ENCODE measurements around the gene RAB44. TPM values are rescaled to one million over a fixed set of nuclear protein-coding genes. Genes with fewer than 3 reads are reported as not detected.
A peak's percentile ranks its signal among the peaks of the same experiment; 100 is the strongest.

Gene RAB44
- total RNA-seq, 1 experiment from 2014 or later: 0.09 TPM

DNA sequence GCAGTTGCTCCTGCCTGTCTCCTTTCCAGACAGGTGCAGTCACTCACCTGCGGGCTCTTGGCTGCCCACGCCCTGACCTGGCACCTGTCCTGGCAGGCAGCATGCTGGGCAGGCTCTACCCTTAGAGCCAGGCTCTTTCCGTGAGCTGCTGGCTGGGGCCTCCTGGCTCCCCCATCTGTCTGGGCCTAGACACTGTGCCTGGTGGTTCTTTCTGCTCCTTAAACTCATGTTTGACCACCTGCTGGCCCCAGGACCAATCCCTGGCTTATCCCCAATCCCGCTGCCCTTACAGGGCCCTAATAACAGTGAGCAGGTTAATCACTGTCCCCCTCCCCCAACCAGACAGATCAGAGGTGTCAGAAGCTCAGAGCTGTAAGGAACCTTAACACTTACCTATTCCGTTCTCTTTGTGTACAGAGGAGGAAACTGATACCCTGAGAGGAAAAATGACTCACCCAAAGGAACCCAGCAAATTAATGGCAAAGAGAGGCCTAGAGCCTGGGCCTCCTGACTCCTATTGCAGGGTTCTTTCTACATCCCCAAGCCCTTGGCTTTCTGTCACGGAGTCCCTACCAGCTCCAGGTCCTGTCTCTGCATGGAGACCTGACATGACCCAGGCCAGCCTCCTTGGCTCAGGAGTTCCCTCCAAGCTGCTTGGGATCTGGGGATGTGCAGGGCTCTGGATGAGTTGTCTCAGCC lies 54.7 kb downstream of the RAB44 start:
- CTCF ChIA-PET: interaction anchor here (0.6 to 1.7 kb wide), 6 partner anchors 15 to 300 kb away, joined by 4 to 10 read pairs (median 6); no protein-coding TSS in a partner anchor
- peaks cover 6% of the 10 kb centered on the region for H3K4me1 Mint-ChIP-seq (ENCODE audit: insufficient read depth, unreplicated experiment)
- POLR2A ChIA-PET: interaction anchor here (1.2 kb wide), 1 partner anchor 157 kb away, joined by 3 read pairs; no protein-coding TSS in a partner anchor
- no peaks in the 10 kb centered on the region for H3K9me3 Mint-ChIP-seq (ENCODE audit: unreplicated experiment)
- no peak for TF ChIP-seq CTCF (IDR thresholded peaks at IDR 0.05; ENCODE audit: unreplicated experiment)
- BruUV-seq (replicated peaks): no TSS peak
- intact Hi-C loops (cut with micrococcal nuclease): no loop called here
- no peak overlapping the region for H3K27ac Mint-ChIP-seq (ENCODE audit: low read depth, unreplicated experiment)
- no peak overlapping the region for H3K4me3 Mint-ChIP-seq (ENCODE audit: unreplicated experiment)
- DNase-seq (ENCODE audit: unreplicated experiment): peak; percentile 54
- no peaks in the 10 kb centered on the region for H3K27me3 Mint-ChIP-seq (ENCODE audit: insufficient read depth, unreplicated experiment)
- no peaks in the 10 kb centered on the region for H3K36me3 Mint-ChIP-seq (ENCODE audit: insufficient read depth, unreplicated experiment)

- ChIA-PET CTCF (interaction anchor here (0.6 to 2.0 kb wide), 6 partner anchors 14 to 266 kb away, joined by 3 to 10 read pairs (median 7); no protein-coding TSS in a partner anchor), POLR2A (interaction anchor here (0.9 to 1.2 kb wide), 2 partner anchors 137 to 157 kb away, joined by 3 read pairs; no protein-coding TSS in a partner anchor)
- DNase-seq (ENCODE audit: unreplicated experiment): no peak
- no peaks in the 10 kb centered on the region for H3K36me3 Mint-ChIP-seq (ENCODE audit: insufficient read depth, unreplicated experiment)
- no peak for TF ChIP-seq CTCF (IDR thresholded peaks at IDR 0.05; ENCODE audit: unreplicated experiment)
- H3K27ac Mint-ChIP-seq (ENCODE audit: low read depth, unreplicated experiment): no peak overlapping the region
- H3K27me3 Mint-ChIP-seq (ENCODE audit: insufficient read depth, unreplicated experiment): no peaks in the 10 kb centered on the region
- H3K9me3 Mint-ChIP-seq (ENCODE audit: unreplicated experiment): no peaks in the 10 kb centered on the region
- BruUV-seq (replicated peaks): no TSS peak
- H3K4me3 Mint-ChIP-seq (ENCODE audit: unreplicated experiment): no peak overlapping the region
- intact Hi-C loops (cut with micrococcal nuclease): no loop called here
- H3K4me1 Mint-ChIP-seq (ENCODE audit: insufficient read depth, unreplicated experiment): peaks cover 6% of the 10 kb centered on the region
Observed at GRCh38 chr6:36752886-36753506, 55.4 kb downstream of the RAB44 start.

DNA sequence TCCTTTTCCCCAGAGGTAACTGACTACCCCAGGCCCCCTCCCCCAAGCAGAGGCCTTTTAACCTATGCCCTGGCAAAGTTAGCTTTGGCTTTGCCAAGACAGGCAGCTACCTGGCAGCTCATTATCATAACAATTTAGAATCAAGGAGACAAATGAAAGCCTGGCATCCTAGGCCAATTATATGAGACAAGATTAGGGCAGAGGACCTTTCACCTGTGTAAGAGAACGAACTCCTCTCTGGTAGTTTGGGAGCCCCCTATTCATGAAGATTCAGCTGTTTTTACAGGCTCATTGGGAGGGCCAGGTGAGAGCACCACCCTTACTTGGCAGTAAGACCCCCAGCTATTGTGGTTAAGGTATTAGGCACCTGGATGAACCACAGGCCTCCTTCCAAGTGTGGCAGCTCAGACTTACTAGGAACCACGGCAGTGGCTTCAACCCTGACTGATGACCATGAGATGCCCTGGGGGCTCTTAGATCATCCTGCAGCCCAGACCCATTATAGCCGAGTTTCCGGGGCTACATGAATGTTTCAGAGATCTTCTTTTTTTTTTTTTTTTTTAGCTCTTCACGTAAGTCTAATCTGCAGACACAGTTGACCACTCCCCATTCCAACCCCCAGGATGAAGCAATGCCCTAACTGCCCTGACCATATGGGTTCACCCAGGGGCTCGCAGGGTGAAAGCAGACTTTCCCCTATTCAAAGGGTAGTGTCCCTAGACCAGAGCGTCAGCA lies 56.2 kb downstream of the RAB44 start:
- H3K4me3 Mint-ChIP-seq (ENCODE audit: unreplicated experiment): no peak overlapping the region
- no TSS peak for BruUV-seq (replicated peaks)
- no peaks in the 10 kb centered on the region for H3K9me3 Mint-ChIP-seq (ENCODE audit: unreplicated experiment)
- intact Hi-C loops (cut with micrococcal nuclease): no loop called here
- H3K27me3 Mint-ChIP-seq (ENCODE audit: insufficient read depth, unreplicated experiment): no peaks in the 10 kb centered on the region
- ChIA-PET CTCF (interaction anchor here (0.6 to 2.0 kb wide), 9 partner anchors 13 to 658 kb away, joined by 3 to 10 read pairs (median 3); no protein-coding TSS in a partner anchor), POLR2A (interaction anchor here (0.9 kb wide), 1 partner anchor 138 kb away, joined by 3 read pairs; no protein-coding TSS in a partner anchor)
- no peaks in the 10 kb centered on the region for H3K36me3 Mint-ChIP-seq (ENCODE audit: insufficient read depth, unreplicated experiment)
- H3K4me1 Mint-ChIP-seq (ENCODE audit: insufficient read depth, unreplicated experiment): peaks cover 11% of the 10 kb centered on the region
- TF ChIP-seq CTCF (IDR thresholded peaks at IDR 0.05; ENCODE audit: unreplicated experiment): no peak
- H3K27ac Mint-ChIP-seq (ENCODE audit: low read depth, unreplicated experiment): no peak overlapping the region
- DNase-seq (ENCODE audit: unreplicated experiment): no peak

Data from MCF 10A (cell line).